Activated naive CD4-positive, alpha-beta T cell treated with anti-CD3 and anti-CD28 coated beads for 36 hours (primary cell): ENCODE measurements around the gene UROD. TPM values are rescaled to one million over a fixed set of nuclear protein-coding genes. Genes with fewer than 3 reads are reported as not detected.
A peak's percentile ranks its signal among the peaks of the same experiment; 100 is the strongest.
"Not testable (repeated sequence)": the region's sequence is repeated elsewhere in the genome, so short reads cannot be mapped to it uniquely, and the experiment has no call there.

Source experiments
- CTCF ChIA-PET: fragments of 350-600 bp; sonication (Branson Sonifier 250); formaldehyde crosslinking; loops from one replicate; lab custom pipeline; 2021; ENCODE audit warnings: antibody characterized with exemption; lab: Charles Lee
- DNase-seq: peaks from one replicate; pipeline ENCODE4 v3.0.0-alpha.2; 2020
- H3K27ac Mint-ChIP-seq: one replicate; pipeline ENCODE4 v1.8.0; 2021; ENCODE audit warnings: mild to moderate bottlenecking, mixed read lengths
- H3K27me3 Mint-ChIP-seq: one replicate; pipeline ENCODE4 v1.8.0; 2021; ENCODE audit warnings: low read depth, mixed read lengths
- H3K36me3 Mint-ChIP-seq: one replicate; pipeline ENCODE4 v1.8.0; 2021; ENCODE audit warnings: low read depth, mixed read lengths
- H3K4me1 Mint-ChIP-seq: one replicate; pipeline ENCODE4 v1.8.0; 2021; ENCODE audit warnings: low read depth, mixed read lengths
- H3K4me3 Mint-ChIP-seq: one replicate; pipeline ENCODE4 v1.8.0; 2021; ENCODE audit warnings: mild to moderate bottlenecking, moderate library complexity, mixed read lengths
- H3K9me3 Mint-ChIP-seq: one replicate; pipeline ENCODE4 v1.8.0; 2021; ENCODE audit warnings: mixed read lengths
- intact Hi-C: fragments of 100-400 bp; cut with micrococcal nuclease; formaldehyde crosslinking; loops from one replicate; pipeline ENCODE4 v1.15.1; 2023
- total RNA-seq, 2 experiments: library from RNA; stranded (reverse); gene quantifications; one replicate each; pipeline ENCODE4 v1.2.3, GENCODE V29; 2021

UROD gene
- total RNA-seq, 2 experiments from 2014 or later, result 117 to 126 TPM

DNA sequence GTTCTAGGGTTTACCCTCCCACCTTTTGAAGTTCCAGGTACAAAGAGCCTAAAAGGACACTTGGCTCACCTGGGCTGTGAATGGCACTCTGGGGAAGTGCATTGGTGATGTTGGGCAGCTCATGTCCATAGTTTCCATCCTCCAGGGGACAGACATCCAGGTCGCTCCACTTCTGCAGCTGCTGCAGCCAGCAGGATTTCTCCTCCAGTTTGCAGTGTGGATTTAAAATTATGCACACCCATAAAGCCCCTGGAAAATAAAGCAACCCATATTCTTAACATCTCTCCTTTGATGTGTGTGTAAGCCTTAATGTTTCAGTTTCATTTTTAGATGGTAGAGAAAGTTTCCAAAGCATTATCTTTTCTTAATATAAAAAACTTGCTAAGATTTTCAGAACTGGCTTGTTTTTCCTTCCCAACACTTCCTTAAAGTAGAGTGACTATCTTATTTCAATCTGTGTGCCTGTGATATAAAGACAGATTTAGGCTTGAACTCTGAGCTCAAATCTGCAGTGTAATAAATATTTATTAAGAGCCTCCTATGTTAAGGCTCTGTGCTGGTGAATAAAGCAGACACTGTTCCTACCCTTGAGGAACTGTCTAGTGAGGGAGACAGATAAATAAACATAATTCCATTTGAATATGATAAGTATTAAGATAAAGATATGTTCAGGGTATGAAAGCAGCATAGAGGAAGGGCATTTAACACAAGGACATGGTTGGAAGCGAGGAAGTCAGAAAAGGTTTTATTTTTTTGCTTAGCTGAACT, 39.1 kb downstream of the UROD start:
- no peaks in the 10 kb centered on the region for H3K27me3 Mint-ChIP-seq
- CTCF ChIA-PET, result interaction anchor here (0.6 to 2.5 kb wide), 3 partner anchors 17 to 63 kb away, joined by 3 to 7 read pairs (median 3); no protein-coding TSS in a partner anchor
- peak; percentile 8 for DNase-seq
- H3K9me3 Mint-ChIP-seq, result no peaks in the 10 kb centered on the region
- H3K4me3 Mint-ChIP-seq, result no peak overlapping the region
- intact Hi-C loops, result no loop called here
- no peaks in the 10 kb centered on the region for H3K36me3 Mint-ChIP-seq
- peak overlapping the region; percentile 31 for H3K27ac Mint-ChIP-seq
- H3K4me1 Mint-ChIP-seq, result peaks cover 14% of the 10 kb centered on the region

DNA sequence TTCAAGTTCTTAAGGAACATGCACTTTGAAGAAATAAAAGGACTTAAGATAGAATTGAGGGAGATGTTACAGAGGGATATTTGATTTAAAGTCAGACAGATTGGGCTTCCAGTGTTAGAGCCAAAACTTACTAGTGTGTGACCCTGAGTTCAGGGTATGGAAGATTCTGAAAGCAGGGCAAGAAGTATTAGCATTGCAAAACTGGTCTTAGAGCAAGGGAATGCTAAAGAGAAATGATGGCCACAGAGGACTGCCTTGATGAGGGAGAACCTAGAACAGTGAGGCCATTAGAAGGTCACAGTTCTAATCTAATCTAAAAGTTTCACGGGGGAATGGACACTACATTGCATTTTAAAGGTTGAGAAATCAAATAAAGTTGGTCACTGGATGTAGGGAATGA, 45.5 kb downstream of the UROD start:
- no peak overlapping the region for H3K27ac Mint-ChIP-seq
- no peaks in the 10 kb centered on the region for H3K9me3 Mint-ChIP-seq
- H3K36me3 Mint-ChIP-seq, result no peaks in the 10 kb centered on the region
- H3K4me3 Mint-ChIP-seq, result no peak overlapping the region
- DNase-seq, result no peak
- H3K27me3 Mint-ChIP-seq, result no peaks in the 10 kb centered on the region
- intact Hi-C loops, result no loop called here
- CTCF ChIA-PET, result no interaction called here
- no peaks in the 10 kb centered on the region for H3K4me1 Mint-ChIP-seq

DNA sequence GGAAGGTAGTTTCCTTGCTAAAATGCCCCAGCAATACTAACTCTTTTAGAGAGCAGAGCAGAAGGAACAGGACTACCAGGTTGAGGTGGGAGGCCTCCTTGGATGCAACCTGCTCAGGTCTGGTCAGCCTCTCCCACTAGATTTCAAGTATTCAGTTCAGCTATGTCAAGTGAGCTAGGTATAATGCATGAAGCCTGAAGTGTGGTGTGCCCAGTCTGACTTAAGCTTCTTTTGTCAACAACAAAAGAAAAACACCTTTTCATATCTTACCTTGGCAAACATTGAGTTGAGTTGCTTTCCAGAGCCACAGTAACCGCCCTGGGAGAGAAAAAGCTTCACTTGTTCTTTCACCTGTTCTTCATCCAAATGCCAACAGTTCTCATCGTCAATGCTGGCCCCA, 47.8 kb downstream of the UROD start:
- H3K4me1 Mint-ChIP-seq, result no peaks in the 10 kb centered on the region
- intact Hi-C loops, result no loop called here
- CTCF ChIA-PET, result interaction anchor here (0.6 to 0.9 kb wide), 2 partner anchors 38 to 241 kb away, joined by 3 to 5 read pairs; no protein-coding TSS in a partner anchor
- no peaks in the 10 kb centered on the region for H3K9me3 Mint-ChIP-seq
- no peak overlapping the region for H3K4me3 Mint-ChIP-seq
- no peak overlapping the region for H3K27ac Mint-ChIP-seq
- H3K27me3 Mint-ChIP-seq, result no peaks in the 10 kb centered on the region
- DNase-seq, result no peak
- no peaks in the 10 kb centered on the region for H3K36me3 Mint-ChIP-seq

- intact Hi-C loops, H3K27me3 Mint-ChIP-seq, DNase-seq, H3K36me3 Mint-ChIP-seq, H3K4me3 Mint-ChIP-seq, H3K4me1 Mint-ChIP-seq, H3K27ac Mint-ChIP-seq, H3K9me3 Mint-ChIP-seq: not testable (repeated sequence)
- CTCF ChIA-PET, result interaction anchor here (0.6 kb wide), 1 partner anchor 177 kb away, joined by 4 read pairs; no protein-coding TSS in a partner anchor
Measured at GRCh38 chr1:45062463-45062862, 50.4 kb downstream of the UROD start.

- DNase-seq, result no peak
- Mint-ChIP-seq H3K9me3 (peaks cover 3% of the 10 kb centered on the region), H3K4me3 (no peak overlapping the region), H3K36me3 (no peaks in the 10 kb centered on the region), H3K4me1 (no peaks in the 10 kb centered on the region), H3K27me3 (no peaks in the 10 kb centered on the region), H3K27ac (no peak overlapping the region)
- CTCF ChIA-PET, result no interaction called here
- intact Hi-C loops, result no loop called here
Measured at GRCh38 chr1:45065083-45065482, 53.0 kb downstream of the UROD start.

Other genes starting within 250 kb of the UROD start
- gene RPS8, start 236.7 kb upstream of the UROD start, total RNA-seq, result 1,000 to 10,000 TPM; 3,619 to 3,772 TPM
- under 1 TPM; 0.74 to 0.79 TPM for gene BEST4, start 224.1 kb upstream of the UROD start, total RNA-seq
- 10 to 100 TPM; 44.2 to 46.7 TPM for gene PLK3, start 211.9 kb upstream of the UROD start, total RNA-seq
- gene DYNLT4, start 204.9 kb upstream of the UROD start, total RNA-seq, result under 1 TPM; 0.62 to 0.67 TPM
- 1 to 10 TPM; 5.9 to 6.7 TPM for gene BTBD19, start 203.7 kb upstream of the UROD start, total RNA-seq
- 1 to 10 TPM in 1 of 2 experiments, under 1 TPM in 1; 0.94 to 1.0 TPM for gene PTCH2, start 169.0 kb upstream of the UROD start, total RNA-seq
- gene EIF2B3, start 25.7 kb upstream of the UROD start, total RNA-seq, result 10 to 100 TPM; 43.5 to 48.3 TPM
- 10 to 100 TPM; 14.3 to 16.9 TPM for gene HECTD3, start 930 bp upstream of the UROD start, total RNA-seq
- under 1 TPM; 0.15 to 0.26 TPM for gene ZSWIM5, start 194.4 kb downstream of the UROD start, total RNA-seq